ENCODE results near the gene NNAT. TPM values are rescaled to one million over a fixed set of nuclear protein-coding genes. Genes with fewer than 3 reads are reported as not detected.

NNAT gene
- polyA plus RNA-seq, 1 donor from 2014 or later = 996 TPM

- H3K4me2 ChIP-seq (ENCODE audit: low read length) = no peak overlapping the region
- no peak overlapping the region for H3K9ac ChIP-seq (ENCODE audit: low read length)
- H3K9me2 ChIP-seq (ENCODE audit: insufficient read depth, low read length) = no peaks in the 10 kb centered on the region
- no peaks in the 10 kb centered on the region for H3F3A ChIP-seq (ENCODE audit: insufficient read depth, low read length, poor library complexity, severe bottlenecking)
- H3K79me2 ChIP-seq (replicated peaks; ENCODE audit: insufficient read depth, low read length) = no peaks in the 10 kb centered on the region
- no peaks in the 10 kb centered on the region for H3K27me3 ChIP-seq (ENCODE audit: insufficient read depth, low read depth, low read length)
- H4K20me1 ChIP-seq (ENCODE audit: insufficient read depth) = no peaks in the 10 kb centered on the region
- H3K4me3 ChIP-seq (ENCODE audit: low read length) = no peak overlapping the region
- H3K36me3 ChIP-seq (ENCODE audit: insufficient read depth, low read length) = no peaks in the 10 kb centered on the region
- no peak overlapping the region for H3K27ac ChIP-seq (ENCODE audit: low read length)
- no peaks in the 10 kb centered on the region for H3K9me3 ChIP-seq (ENCODE audit: low read length)
- TF ChIP-seq SMC3 (conservative IDR thresholded peaks at IDR 0.05; ENCODE audit: poor library complexity) = no peak
- TF ChIP-seq POLR2AphosphoS5 (IDR thresholded peaks at IDR 0.05) = no peak
- no peak for TF ChIP-seq CTCF (IDR thresholded peaks at IDR 0.05; ENCODE audit: poor library complexity, severe bottlenecking)
- no peak for TF ChIP-seq RAD21 (conservative IDR thresholded peaks at IDR 0.05)
- no peak overlapping the region for H2AFZ ChIP-seq (ENCODE audit: low read depth, low read length)
Observed at GRCh38 chr20:37494301-37494700, 26.7 kb upstream of the NNAT start.

- Histone ChIP-seq H3K9me2 (ENCODE audit: insufficient read depth, low read length) (no peaks in the 10 kb centered on the region), H3K9me3 (ENCODE audit: low read length) (no peaks in the 10 kb centered on the region), H2AFZ (ENCODE audit: low read depth, low read length) (no peak overlapping the region), H3K79me2 (replicated peaks; ENCODE audit: insufficient read depth, low read length) (no peaks in the 10 kb centered on the region), H4K20me1 (ENCODE audit: insufficient read depth) (no peaks in the 10 kb centered on the region), H3K36me3 (ENCODE audit: insufficient read depth, low read length) (no peaks in the 10 kb centered on the region), H3K4me3 (ENCODE audit: low read length) (no peak overlapping the region), H3F3A (ENCODE audit: insufficient read depth, low read length, poor library complexity, severe bottlenecking) (no peaks in the 10 kb centered on the region), H3K27me3 (ENCODE audit: insufficient read depth, low read depth, low read length) (no peaks in the 10 kb centered on the region), H3K4me2 (ENCODE audit: low read length) (no peak overlapping the region), H3K9ac (ENCODE audit: low read length) (no peak overlapping the region), H3K27ac (ENCODE audit: low read length) (no peak overlapping the region)
- no peak for TF ChIP-seq EZH2 (IDR thresholded peaks at IDR 0.05; ENCODE audit: borderline replicate concordance, insufficient read depth, low read length, poor library complexity, severe bottlenecking)
- TF ChIP-seq REST (IDR thresholded peaks at IDR 0.05; ENCODE audit: borderline replicate concordance) = no peak
- no peak for TF ChIP-seq RAD21 (conservative IDR thresholded peaks at IDR 0.05)
- no peak for TF ChIP-seq EP300 (conservative IDR thresholded peaks at IDR 0.05; ENCODE audit: poor library complexity, severe bottlenecking)
- no peak for TF ChIP-seq CTCF (IDR thresholded peaks at IDR 0.05; ENCODE audit: poor library complexity, severe bottlenecking)
- TF ChIP-seq SMC3 (conservative IDR thresholded peaks at IDR 0.05; ENCODE audit: poor library complexity) = no peak
- TF ChIP-seq TAF1 (IDR thresholded peaks at IDR 0.05; ENCODE audit: low read depth) = no peak
- no peak for TF ChIP-seq POLR2AphosphoS5 (IDR thresholded peaks at IDR 0.05)
- no peak for TF ChIP-seq MXI1 (conservative IDR thresholded peaks at IDR 0.05; ENCODE audit: poor library complexity, severe bottlenecking)
Observed at GRCh38 chr20:37494796-37495195, 26.3 kb upstream of the NNAT start.

Measured in neural cell (in vitro differentiated cells).